Measurements from ENCODE around the gene AP3B1.
"Not testable (repeated sequence)": the region's sequence is repeated elsewhere in the genome, so short reads cannot be mapped to it uniquely, and the experiment has no call there.

Gene AP3B1

GRCh38 chr5:78137290-78137689 is 157.2 kb downstream of the AP3B1 start:
- no peak for DNase-seq (ENCODE audit: low spot score)

DNA sequence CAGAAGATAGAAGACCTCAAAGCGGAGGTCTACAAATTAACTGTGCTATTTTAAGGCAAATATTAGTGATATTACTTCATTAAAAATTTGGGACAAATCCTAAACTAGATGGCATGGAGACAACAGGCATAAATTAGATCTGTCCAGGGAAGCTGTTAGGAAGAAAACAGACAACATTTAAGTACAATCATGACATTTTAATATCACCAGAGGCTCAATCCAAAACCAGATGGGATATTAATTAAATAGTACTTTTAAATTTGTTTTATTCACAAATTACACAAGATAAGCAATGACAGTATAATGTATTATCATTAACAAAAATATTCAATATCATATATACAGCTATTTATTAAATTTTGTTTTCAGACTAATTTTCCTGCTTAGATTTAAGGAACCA is 161.1 kb downstream of the AP3B1 start:
- no peak for DNase-seq (ENCODE audit: low spot score)

GRCh38 chr5:78132507-78132906 is 162.0 kb downstream of the AP3B1 start:
- no peak for DNase-seq (ENCODE audit: low spot score)

- DNase-seq (ENCODE audit: low spot score), result no peak
Measured at GRCh38 chr5:78129597-78129996, 164.9 kb downstream of the AP3B1 start.

DNA sequence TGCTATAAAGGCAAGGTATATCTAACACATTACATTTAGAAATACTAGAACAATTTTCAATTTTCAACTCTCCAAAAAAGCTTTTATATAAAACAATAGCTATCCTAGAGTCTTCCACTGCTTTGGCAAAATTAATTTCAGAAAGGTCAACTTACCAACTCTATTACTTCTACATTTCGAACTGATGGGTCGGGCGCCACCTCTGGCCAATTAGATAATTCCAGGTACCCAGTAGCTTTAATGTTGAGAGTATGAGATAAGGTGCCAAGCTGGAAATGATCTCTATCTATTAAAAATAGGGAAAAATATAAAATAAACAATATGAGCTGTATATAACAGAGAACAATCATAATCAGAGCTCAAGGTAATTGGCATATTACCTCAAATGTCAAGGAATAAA is 166.6 kb downstream of the AP3B1 start:
- DNase-seq (ENCODE audit: low spot score), result no peak

GRCh38 chr5:78126536-78126935 is 168.0 kb downstream of the AP3B1 start:
- no peak for DNase-seq (ENCODE audit: low spot score)

DNA sequence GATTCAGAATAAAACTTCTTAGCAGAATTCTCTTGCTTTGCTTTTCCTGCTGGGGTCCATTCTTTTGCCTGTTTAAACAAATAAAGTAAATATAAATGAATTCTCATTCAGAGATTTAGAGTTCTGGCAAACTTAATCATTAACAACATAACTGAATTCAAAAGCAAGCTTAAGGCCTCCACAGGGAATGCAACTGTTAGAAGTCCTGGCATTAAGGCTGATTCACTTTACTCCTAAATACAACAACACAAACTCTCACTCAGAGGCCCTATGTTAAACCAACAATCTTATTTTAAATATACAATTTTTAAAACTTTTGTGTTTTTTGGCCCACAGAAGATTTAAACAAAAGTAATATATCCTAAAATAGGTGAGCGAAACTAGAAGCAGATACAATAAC is 178.3 kb downstream of the AP3B1 start:
- no peak for DNase-seq (ENCODE audit: low spot score)

- no peak for DNase-seq (ENCODE audit: low spot score)
Measured at GRCh38 chr5:78113689-78114264, 180.7 kb downstream of the AP3B1 start.

- DNase-seq (ENCODE audit: low spot score), result no peak
Measured at GRCh38 chr5:78112931-78113330, 181.6 kb downstream of the AP3B1 start.

DNA sequence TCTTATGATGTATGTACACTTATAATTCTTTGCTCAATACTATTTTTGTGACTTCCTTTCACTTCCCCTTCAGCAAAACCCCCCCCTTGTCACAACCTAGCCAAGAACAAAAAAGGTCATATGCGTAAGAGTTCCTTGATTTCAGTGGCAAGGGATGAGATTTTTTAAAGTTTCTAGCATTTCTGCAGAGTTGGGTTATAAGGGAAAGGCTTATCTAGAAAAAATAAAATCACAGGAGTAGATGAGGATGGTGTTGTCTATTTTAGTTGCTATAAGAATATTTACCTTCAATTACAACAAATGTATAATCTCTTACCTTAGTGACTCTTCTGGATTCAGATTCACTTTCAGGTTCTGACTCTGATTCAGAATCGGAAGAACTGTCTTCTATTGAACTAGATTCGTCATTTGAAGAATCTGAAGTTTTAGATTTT is 184.6 kb downstream of the AP3B1 start:
- DNase-seq (ENCODE audit: low spot score), result no peak

DNA sequence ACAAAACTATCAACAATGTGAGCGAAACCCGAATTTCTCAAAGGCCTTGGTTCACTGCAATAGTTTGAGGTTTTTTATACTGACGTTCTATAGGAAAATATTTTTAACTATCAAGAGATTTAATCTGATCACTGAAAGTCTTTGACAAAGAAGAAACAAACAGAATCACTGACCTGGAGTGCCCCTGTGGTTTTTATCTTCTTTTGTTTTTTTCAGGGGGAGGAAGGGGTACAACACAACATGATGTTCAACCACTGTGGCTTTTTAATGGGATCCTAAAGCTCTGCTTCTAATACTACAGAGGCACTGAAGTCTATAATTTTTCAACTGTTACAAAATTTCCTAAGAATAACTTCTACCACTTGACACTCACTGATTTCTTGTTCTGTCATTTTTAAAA is 185.9 kb downstream of the AP3B1 start:
- DNase-seq (ENCODE audit: low spot score), result no peak

DNA sequence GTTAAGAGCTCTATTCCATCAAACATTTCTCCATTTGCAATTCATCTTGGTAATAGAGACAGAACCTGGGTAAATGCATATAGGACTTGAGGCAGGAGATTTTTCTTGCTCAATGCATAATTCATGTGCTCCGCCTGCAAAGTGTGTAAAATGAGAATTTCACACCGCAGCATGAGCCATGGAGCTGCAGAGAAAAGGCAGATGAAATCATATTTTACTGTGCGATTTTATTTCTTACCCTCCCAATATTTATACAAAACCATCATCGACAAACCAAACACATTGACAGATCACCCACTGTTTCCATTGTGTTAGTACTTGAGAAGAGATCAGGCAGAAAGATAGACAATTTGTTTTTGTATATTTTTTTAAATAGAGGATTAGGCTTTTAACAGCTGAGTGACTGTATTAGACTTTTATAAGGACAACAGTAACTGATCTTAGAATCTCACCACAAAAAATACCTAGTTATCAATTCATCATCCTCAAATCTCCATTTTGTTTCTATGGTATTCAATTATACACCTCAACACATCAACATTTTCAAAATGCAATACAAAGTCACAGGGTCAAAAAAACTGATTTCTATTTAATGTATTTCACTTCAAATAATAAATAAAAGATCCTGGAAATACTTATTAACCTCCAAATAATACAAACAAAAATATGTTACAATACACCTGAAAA is 191.1 kb downstream of the AP3B1 start:
- DNase-seq (ENCODE audit: low spot score), result no peak

- DNase-seq (ENCODE audit: low spot score), result no peak
Measured at GRCh38 chr5:78102500-78102899, 192.0 kb downstream of the AP3B1 start.

GRCh38 chr5:78095125-78095524 is 199.4 kb downstream of the AP3B1 start:
- no peak for DNase-seq (ENCODE audit: low spot score)

GRCh38 chr5:78090002-78090401 is 204.5 kb downstream of the AP3B1 start:
- no peak for DNase-seq (ENCODE audit: low spot score)

GRCh38 chr5:78078858-78079257 is 215.6 kb downstream of the AP3B1 start:
- DNase-seq (ENCODE audit: low spot score), result no peak

DNA sequence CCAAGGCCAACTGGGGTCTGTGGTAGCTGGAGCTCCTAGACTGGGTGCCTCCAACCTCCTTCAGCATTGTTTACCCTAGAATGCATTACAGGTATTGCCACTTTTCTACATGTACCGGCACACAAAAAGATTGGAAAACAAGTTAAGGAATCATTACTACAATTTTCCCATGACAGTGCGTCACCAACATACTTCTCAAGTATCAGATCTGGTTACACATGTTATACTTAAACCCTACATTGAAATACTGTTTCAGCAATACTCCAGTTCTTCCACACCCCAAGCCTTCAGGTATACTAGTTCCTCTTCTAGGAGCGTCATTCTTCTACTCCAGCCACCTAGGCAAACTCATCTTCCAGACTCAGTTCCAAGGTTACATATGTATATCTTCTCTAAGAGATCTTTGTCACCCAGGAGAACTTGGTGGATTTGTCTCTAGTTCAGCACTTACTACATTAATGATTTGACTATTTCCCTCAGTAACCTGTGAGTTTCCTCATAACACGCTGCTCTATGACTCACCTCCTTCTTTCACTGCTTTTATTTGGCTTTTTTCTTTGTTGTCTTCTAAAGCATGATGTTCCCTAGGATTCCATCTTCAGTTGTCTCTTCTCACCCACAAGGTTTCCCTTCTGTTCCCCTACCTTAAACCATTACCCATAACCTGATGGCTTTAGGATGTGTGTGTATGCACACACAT is 217.0 kb downstream of the AP3B1 start:
- no peak for DNase-seq (ENCODE audit: low spot score)

- DNase-seq (ENCODE audit: low spot score), result no peak
Measured at GRCh38 chr5:78076351-78076750, 218.1 kb downstream of the AP3B1 start.

- DNase-seq (ENCODE audit: low spot score), result no peak
Measured at GRCh38 chr5:78075301-78075700, 219.2 kb downstream of the AP3B1 start.

DNA sequence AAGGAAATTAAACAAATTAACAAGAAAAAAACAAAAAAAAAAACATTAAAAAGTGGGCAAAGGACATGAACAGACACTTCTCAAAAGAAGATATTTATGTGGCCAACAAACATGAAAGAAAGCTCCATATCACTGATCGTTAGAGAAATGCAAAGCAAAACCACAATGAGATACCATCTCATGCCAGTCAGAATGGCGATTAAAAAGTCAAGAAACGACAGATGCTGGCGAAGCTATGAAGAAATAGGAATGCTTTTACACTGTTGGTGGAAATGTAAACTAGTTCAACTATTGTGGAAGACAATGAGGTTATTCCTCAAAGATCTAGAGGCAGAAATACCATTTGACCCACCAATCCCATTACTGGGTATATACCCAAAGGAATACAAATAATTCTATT is 223.8 kb downstream of the AP3B1 start:
- DNase-seq (ENCODE audit: low spot score), result not testable (repeated sequence)

DNA sequence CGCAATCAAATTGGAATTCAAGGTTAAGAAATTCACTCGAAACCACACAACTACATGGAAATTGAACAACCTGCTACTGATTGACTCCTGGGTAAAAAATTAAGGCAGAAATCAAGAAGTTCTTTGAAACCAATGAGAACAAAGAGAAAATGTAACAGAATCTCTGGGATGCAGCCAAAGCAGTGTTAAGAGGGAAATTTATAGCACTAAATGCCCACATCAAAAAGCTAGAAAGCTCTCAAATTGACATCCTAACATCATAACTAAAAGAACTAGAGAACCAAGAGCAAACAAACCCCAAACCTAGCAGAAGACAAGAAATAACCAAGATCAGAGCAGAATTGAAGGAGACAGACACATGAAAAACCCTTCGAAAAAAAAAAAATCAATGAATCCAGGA is 226.9 kb downstream of the AP3B1 start:
- not testable (repeated sequence) for DNase-seq (ENCODE audit: low spot score)

DNA sequence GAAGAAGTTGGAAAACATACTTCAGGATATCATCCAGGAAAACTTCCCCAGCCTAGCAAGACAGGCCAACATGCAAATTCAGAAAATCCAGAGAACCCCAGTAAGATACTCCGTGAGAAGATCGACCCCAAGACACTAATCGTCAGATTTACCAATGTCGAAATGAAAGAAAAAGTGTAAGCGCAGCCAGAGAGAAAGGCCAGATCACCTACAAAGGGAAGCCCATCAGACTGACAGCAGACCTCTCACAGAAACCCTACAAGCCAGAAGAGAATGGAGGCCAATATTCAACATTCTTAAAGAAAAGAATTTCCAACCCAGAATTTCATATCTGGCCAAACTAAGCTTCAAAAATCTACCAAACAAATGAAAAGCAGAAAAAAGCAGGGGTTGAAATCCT is 227.8 kb downstream of the AP3B1 start:
- DNase-seq (ENCODE audit: low spot score), result not testable (repeated sequence)

GRCh38 chr5:78065663-78066062 is 228.8 kb downstream of the AP3B1 start:
- no peak for DNase-seq (ENCODE audit: low spot score)

Measured in AG08396 (cell line).